Tibial nerve (tissue), 4 donors: ENCODE data around the gene RHAG. TPM values are rescaled to one million over a fixed set of nuclear protein-coding genes. Genes with fewer than 3 reads are reported as not detected.

Experiments used
- total RNA-seq, 4 donors: library from RNA; depleted of rRNA; stranded (reverse); fragments of >200 nt; gene quantifications; one replicate each; pipeline ENCODE4 v1.1.0, GENCODE V29; 2016

Gene RHAG
- total RNA-seq, 4 donors from 2014 or later, result 0.59 to 2.7 (median 2.1) TPM

Other genes starting within 250 kb of the RHAG start
- gene MMUT, start 173.6 kb downstream of the RHAG start, total RNA-seq, result 10 to 100 TPM in 3 of 4 donors, 1 to 10 TPM in 1; 9.0 to 21.3 (median 19.4) TPM
- 1 to 10 TPM; 2.4 to 7.1 (median 4.9) TPM for gene CENPQ, start 173.5 kb downstream of the RHAG start, total RNA-seq
- gene GLYATL3, start 136.9 kb downstream of the RHAG start, total RNA-seq, result not detected
- gene C6orf141, start 86.2 kb downstream of the RHAG start, total RNA-seq, result 1 to 10 TPM in 3 of 4 donors, under 1 TPM in 1; 0.90 to 5.9 (median 4.5) TPM
- not detected for gene CRISP2, start 76.7 kb upstream of the RHAG start, total RNA-seq
- gene CRISP3, start 107.5 kb upstream of the RHAG start, total RNA-seq, result not detected
- gene PGK2, start 150.4 kb upstream of the RHAG start, total RNA-seq, result not detected
- not detected for gene CRISP1, start 229.7 kb upstream of the RHAG start, total RNA-seq